Measurements from ENCODE around the gene TNXB.
"Not testable (repeated sequence)": the region's sequence is repeated elsewhere in the genome, so short reads cannot be mapped to it uniquely, and the experiment has no call there.

The TNXB gene

GRCh38 chr6:32060966-32061655 lies 48.0 kb downstream of the TNXB start:
- no peak for DNase-seq (ENCODE audit: low read depth in 2 of 2)

DNA sequence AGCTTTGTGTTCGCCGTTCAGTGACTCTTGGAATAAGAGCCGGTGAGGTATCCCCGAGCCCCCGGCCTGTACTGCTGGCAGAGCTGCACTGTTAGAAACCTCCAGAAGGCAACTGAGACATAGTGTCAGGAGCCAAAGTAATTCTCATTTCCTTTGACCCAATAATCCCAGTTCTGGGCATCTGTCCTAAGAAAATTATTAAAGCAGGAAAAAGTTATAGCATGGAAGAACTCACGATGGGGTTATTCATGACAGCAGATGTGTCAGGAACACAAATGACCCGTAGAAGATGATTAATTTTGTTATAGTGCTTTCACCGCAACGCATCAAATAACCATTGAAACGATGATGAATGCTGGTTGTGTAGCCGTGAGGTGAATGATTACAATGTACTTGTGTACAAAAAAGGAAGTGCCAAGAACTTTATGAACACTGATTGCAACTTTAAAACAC lies 50.6 kb downstream of the TNXB start:
- DNase-seq (ENCODE audit: low read depth in 2 of 2) = no peak

DNA sequence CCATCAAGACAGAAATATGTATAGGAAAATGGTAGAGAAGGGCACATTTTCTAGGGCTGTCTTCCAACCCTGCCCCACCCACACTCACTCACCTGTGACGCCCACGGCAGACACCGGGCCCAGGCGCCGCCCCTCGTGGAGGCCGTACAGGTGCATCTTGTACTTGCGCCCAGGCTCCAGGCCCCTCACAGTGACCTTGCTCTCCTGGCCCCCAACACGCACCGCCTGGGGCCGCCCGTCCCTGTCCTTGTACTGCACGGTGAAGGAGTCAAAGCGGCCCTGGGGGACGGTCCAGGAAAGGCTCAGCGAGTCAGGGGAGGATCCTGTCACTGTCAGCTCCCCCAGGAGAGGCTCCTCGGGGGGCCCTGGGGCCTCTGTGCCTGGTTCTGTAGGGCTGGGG lies 51.2 kb downstream of the TNXB start:
- no peak for DNase-seq (ENCODE audit: low read depth in 2 of 2)

GRCh38 chr6:32056254-32056653 lies 52.9 kb downstream of the TNXB start:
- no peak for DNase-seq (ENCODE audit: low read depth in 2 of 2)

DNA sequence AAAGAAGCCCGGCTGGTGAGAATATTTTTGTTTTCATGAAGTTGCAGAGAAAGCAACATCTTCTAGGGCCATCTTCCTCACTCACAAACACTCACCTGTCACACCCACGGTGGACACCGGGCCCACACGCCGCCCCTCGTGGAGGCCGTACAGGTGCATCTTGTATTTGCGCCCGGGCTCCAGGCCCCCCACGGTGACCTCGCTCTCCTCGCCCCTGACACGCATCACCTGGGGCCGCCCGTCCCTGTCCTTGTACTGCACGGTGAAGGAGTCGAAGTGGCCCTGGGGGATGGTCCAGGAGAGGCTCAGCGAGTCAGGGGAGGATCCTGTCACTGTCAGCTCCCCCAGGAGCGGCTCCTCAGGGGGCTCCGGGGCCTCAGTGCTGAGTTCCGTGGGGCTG lies 53.4 kb downstream of the TNXB start:
- not testable (repeated sequence) for DNase-seq (ENCODE audit: low read depth in 2 of 2)

- not testable (repeated sequence) for DNase-seq (ENCODE audit: low read depth in 2 of 2)
Measured at GRCh38 chr6:32053314-32053713, 55.8 kb downstream of the TNXB start.

GRCh38 chr6:32052626-32053025 lies 56.5 kb downstream of the TNXB start:
- not testable (repeated sequence) for DNase-seq (ENCODE audit: low read depth in 2 of 2)

- no peak for DNase-seq (ENCODE audit: low read depth in 2 of 2)
Measured at GRCh38 chr6:32050562-32050961, 58.6 kb downstream of the TNXB start.

DNA sequence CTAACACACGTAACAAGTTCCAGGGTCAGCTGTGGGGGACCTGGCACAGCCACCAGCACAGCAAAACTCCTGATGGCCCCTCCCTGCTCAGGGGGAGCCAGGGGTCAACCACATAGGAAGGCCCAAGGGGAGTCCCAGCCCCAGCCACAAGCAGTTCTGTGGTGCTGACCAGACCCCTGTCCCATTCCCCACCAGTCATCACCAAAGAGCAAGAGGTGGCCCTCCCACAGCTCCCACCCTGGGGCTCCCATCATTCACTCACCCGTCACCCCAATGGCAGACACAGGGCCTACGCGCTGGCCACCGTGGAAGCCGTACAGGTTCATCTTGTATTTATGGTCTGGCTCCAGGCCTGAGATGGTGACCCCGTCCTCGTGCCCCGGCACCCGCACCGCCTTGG lies 59.4 kb downstream of the TNXB start:
- DNase-seq (ENCODE audit: low read depth in 2 of 2) = not testable (repeated sequence)

- DNase-seq (ENCODE audit: low read depth in 2 of 2) = not testable (repeated sequence)
Measured at GRCh38 chr6:32049149-32049548, 60.0 kb downstream of the TNXB start.

DNA sequence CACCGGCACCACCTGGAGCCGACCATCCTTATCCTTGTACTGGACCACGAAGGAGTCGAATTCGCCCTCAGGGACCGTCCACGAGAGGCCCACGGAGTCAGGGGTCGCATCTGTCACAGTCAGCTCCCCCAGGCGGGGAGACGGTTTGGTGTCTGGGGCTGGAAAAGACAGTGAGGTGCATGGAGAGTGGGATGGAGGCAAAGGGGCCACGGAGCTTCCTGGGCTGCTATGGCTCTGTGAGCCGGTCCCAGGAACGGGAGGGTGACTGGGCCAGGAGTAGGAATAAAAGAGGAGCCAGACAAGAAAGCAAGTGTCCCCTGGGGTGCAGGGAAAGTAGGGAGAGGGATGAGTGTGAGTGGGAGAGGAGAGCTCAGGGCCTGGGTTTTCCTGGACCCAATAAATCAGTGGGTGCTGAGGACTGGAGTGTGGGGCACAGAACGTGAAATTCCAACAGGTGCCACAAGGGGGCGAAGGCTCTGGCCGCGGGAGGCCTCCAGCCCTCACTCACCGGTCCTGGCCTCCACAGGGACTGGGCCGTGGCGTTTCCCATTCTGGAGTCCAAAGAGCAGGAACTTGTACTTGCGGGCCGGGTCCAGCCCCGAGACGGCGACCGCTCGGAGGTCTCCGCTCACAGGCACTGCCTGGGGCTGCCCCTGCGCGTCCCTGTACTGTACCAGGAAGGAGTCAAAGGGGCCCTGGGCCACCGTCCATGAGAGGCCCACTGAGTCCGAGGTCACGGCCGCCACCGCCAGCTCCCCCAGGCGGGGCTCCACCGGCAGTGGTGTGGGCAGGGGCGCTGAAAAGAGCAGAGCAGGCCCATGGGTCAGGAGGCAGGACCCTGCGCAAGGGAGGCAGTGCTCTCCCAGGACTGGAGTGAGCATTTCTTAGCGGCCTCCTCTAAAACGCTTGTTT lies 61.0 kb downstream of the TNXB start:
- DNase-seq (ENCODE audit: low read depth in 2 of 2) = no peak

DNA sequence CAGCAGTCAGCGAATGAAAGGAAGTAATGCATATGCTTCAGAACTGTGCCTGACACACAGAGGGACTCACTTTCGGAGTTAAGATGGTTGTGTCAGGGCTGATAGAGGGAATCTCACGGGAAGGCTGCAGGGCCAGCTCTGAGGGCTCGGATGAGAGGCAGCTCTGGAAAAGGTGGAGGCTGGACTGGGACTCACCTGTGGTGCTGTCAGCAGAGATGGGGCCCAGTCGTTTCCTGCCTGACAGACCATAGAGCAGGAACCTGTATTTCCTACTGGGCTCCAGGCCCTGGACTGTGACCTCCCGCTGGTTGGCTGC lies 61.6 kb downstream of the TNXB start:
- no peak for DNase-seq (ENCODE audit: low read depth in 2 of 2)

DNA sequence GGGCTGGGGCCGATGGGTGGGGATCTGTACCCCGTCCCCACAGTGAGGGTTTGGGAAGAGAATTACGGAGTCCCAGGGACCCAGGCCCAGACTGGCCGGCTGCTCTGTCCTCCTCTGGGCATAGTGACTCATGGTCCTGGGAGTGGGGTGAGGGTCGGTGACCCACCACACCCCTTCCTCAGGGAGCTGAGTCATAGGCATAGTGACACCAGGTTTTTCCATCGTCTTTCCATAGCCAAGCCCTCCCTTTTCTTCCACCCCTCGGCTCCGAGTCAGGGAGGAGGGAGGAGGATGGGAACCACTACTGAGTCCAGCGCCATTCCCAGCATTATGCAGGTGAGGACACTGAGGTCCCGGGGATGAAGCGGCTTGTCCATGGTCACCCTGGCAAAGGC lies 62.1 kb downstream of the TNXB start:
- DNase-seq (ENCODE audit: low read depth in 2 of 2) = no peak

DNA sequence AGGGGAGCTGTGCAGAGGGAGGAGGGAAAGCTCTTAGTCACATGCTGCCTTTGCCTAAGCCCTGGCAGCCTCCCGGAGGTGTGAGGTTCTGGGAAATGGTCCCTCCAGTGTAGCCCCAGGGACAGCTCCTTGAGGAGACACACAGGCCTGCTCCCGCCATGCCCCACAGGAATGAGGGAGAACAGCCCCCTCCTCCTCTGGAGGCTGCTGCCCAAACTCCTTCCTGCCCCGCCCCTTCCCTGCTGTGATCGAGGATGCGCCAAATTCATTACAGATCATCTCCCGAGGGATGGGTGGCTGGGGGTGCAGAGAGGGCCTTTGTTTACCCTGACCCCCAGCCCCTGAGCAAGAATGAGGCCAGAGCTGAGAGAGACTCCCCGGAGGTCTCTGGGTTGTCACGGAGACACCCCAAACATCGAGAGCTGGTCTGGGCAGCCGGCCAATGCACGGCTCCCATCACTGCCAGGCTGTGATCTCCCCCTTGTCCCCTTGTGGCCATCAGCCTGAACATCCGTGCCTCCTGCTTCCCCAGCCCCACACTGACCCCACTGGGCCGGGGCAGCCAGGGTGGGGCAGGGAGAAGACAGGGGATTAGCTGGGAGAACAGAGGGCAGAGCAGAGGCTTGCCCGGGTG lies 62.6 kb downstream of the TNXB start:
- DNase-seq (ENCODE audit: low read depth in 2 of 2) = no peak

GRCh38 chr6:32045811-32046449 lies 63.2 kb downstream of the TNXB start:
- no peak for DNase-seq (ENCODE audit: low read depth in 2 of 2)

GRCh38 chr6:32044916-32045315 lies 64.2 kb downstream of the TNXB start:
- DNase-seq (ENCODE audit: low read depth in 2 of 2) = not testable (repeated sequence)

- DNase-seq (ENCODE audit: low read depth in 2 of 2) = not testable (repeated sequence)
Measured at GRCh38 chr6:32043589-32044380, 65.4 kb downstream of the TNXB start.

DNA sequence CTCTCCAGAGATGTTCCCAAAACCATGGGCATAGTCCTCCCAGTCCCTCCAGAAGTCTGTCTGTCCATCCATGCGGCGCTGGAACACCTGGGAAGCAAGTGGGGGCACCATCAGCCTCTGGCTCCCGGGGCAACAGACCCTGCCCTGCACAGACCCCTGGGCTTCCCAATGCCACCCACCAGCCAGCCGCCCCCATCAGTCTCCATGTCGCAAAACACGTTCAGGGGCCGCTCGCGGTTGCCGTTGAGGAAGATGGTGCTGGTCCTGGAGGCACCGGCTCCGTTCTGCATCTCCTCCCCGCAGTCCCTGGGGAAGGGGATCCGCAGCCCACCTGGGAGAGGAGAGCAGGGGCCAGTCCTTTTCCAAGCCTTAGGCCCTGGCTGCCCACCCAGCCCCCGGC lies 66.9 kb downstream of the TNXB start:
- not testable (repeated sequence) for DNase-seq (ENCODE audit: low read depth in 2 of 2)

DNA sequence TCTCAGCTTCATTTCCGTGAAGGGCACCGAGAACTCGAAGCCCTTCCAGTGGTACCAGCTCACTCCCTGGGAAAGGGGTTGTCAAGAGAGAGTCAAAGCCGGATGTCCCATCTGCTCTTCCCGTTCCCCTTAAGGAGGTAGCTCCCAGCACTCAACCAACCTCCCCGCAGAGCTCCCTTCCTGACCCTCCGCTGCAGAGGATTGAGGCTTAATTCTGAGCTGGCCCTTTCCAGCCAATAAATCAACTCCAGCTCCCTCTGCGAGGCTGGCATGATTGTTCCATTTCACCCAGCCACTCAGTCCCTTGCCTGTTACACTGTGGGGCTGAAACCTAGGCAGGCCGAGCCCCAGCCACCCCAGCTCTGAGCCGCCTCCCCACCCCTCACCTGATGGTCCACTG lies 67.8 kb downstream of the TNXB start:
- DNase-seq (ENCODE audit: low read depth in 2 of 2) = not testable (repeated sequence)

GRCh38 chr6:32041050-32041321 lies 68.2 kb downstream of the TNXB start:
- DNase-seq (ENCODE audit: low read depth in 2 of 2) = not testable (repeated sequence)

- DNase-seq (ENCODE audit: low read depth in 2 of 2) = not testable (repeated sequence)
Measured at GRCh38 chr6:32040299-32041049, 68.7 kb downstream of the TNXB start.
